Endothelial cell (in vitro differentiated cells): ENCODE data around the gene HSPA8. TPM values are rescaled to one million over a fixed set of nuclear protein-coding genes. Genes with fewer than 3 reads are reported as not detected.
"Not testable (repeated sequence)": the region's sequence is repeated elsewhere in the genome, so short reads cannot be mapped to it uniquely, and the experiment has no call there.

Source experiments
- DNase-seq: peaks from one replicate; pipeline ENCODE4 v3.0.0; 2021; ENCODE audit warnings: low spot score
- H3K27ac Mint-ChIP-seq: one replicate; pipeline ENCODE4 v1.8.0; 2021; ENCODE audit warnings: mixed read lengths, inconsistent platforms; ENCODE audit not compliant: unreplicated experiment
- H3K27me3 Mint-ChIP-seq: one replicate; pipeline ENCODE4 v1.8.0; 2021; ENCODE audit warnings: mild to moderate bottlenecking, moderate library complexity, mixed read lengths, inconsistent platforms; ENCODE audit not compliant: unreplicated experiment
- H3K36me3 Mint-ChIP-seq: one replicate; pipeline ENCODE4 v1.8.0; 2021; ENCODE audit warnings: mild to moderate bottlenecking, low read depth, mixed read lengths, inconsistent platforms; ENCODE audit not compliant: unreplicated experiment
- H3K4me1 Mint-ChIP-seq: one replicate; pipeline ENCODE4 v1.8.0; 2021; ENCODE audit warnings: mild to moderate bottlenecking, mixed read lengths, inconsistent platforms; ENCODE audit not compliant: unreplicated experiment
- H3K4me3 Mint-ChIP-seq: one replicate; pipeline ENCODE4 v1.8.0; 2021; ENCODE audit warnings: mild to moderate bottlenecking, mixed read lengths, inconsistent platforms; ENCODE audit not compliant: unreplicated experiment
- H3K9me3 Mint-ChIP-seq: one replicate; pipeline ENCODE4 v1.8.0; 2021; ENCODE audit warnings: mixed read lengths, inconsistent platforms; ENCODE audit not compliant: unreplicated experiment
- total RNA-seq: library from RNA; stranded (reverse); fragmentation: NEBNext Ultra II Directional; extraction: Animal tissue kit (Norgen Biotek cat#: 25700); gene quantifications from one replicate; pipeline ENCODE4 v1.2.1, GENCODE V29; 2021; ENCODE audit not compliant: unreplicated experiment
- TF ChIP-seq, protein P1 (sequence below): fragments of 200-600 bp; sonication (generic); IDR thresholded peaks from one replicate; pipeline ENCODE4 v1.5.0; 2021; ENCODE audit warnings: antibody characterized with exemption; ENCODE audit not compliant: unreplicated experiment

The HSPA8 gene
- total RNA-seq, 1 donor from 2014 or later: 1,201 TPM

DNA sequence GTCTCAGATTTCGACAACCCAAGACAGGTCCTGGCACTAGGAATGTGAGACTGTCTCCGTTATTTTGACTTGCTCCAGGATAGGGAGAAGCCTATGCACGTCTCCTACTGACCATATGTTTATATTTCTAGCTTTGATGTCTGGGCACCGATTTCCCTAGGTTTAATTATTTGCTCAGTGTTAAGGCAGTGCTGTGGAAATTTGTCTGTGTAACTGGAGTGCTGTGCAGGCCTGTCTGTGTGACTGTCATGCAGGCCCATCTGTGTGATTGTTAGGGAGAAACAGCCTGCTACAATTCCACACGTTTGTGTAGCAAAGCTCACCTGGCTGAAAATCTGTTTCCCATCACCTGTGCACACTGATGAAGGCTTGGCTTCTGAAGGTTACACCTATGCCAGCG is 29.6 kb upstream of the HSPA8 start:
- Mint-ChIP-seq H3K4me1 (no peaks in the 10 kb centered on the region), H3K36me3 (no peaks in the 10 kb centered on the region), H3K27ac (no peak overlapping the region), H3K27me3 (no peaks in the 10 kb centered on the region), H3K9me3 (no peaks in the 10 kb centered on the region), H3K4me3 (no peak overlapping the region)
- no peak for DNase-seq
- TF ChIP-seq, protein P1, sequence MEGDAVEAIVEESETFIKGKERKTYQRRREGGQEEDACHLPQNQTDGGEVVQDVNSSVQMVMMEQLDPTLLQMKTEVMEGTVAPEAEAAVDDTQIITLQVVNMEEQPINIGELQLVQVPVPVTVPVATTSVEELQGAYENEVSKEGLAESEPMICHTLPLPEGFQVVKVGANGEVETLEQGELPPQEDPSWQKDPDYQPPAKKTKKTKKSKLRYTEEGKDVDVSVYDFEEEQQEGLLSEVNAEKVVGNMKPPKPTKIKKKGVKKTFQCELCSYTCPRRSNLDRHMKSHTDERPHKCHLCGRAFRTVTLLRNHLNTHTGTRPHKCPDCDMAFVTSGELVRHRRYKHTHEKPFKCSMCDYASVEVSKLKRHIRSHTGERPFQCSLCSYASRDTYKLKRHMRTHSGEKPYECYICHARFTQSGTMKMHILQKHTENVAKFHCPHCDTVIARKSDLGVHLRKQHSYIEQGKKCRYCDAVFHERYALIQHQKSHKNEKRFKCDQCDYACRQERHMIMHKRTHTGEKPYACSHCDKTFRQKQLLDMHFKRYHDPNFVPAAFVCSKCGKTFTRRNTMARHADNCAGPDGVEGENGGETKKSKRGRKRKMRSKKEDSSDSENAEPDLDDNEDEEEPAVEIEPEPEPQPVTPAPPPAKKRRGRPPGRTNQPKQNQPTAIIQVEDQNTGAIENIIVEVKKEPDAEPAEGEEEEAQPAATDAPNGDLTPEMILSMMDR: no peak

DNA sequence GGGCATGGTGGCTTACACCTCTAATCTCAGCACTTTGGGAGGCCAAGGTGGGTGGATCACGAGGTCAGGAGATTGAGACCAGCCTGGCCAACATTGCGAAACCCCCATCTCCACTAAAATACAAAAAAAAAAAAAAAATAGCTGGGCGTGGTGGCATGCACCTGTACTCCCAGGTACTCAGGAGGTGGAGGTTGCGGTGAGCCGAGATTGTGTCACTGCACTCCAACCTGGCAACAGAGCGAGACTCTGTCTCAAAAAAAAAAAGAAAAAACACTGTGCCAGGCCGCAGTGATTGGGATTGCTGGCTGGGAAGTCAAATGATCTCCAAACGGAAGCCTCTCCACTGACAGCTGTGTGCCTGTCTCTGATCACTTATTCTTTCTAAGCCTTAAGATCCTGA is 28.2 kb upstream of the HSPA8 start:
- not testable (repeated sequence) for DNase-seq, H3K4me1 Mint-ChIP-seq, H3K9me3 Mint-ChIP-seq, H3K27ac Mint-ChIP-seq, H3K36me3 Mint-ChIP-seq, H3K27me3 Mint-ChIP-seq, H3K4me3 Mint-ChIP-seq

DNA sequence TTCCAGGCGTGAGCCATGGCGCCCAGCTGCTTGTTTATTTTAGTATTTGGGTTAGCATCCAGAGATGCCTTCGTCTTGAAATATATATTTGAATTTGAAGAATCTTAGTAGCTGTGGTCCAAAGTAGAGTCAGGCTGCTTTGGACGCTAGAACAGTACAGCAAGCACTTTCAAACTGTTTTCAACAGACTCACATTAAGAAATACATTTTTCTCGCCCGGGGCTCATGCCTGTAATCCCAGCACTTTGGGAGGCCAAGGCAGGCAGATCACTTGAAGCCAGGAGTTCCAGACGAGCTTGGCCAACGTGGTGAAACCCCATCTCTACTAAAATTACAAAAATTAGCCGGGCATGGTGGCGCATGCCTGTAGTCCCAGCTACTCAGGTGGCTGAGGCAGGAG is 27.0 kb upstream of the HSPA8 start:
- not testable (repeated sequence) for H3K4me1 Mint-ChIP-seq, H3K36me3 Mint-ChIP-seq, DNase-seq, H3K9me3 Mint-ChIP-seq, H3K27ac Mint-ChIP-seq, H3K4me3 Mint-ChIP-seq, H3K27me3 Mint-ChIP-seq

DNA sequence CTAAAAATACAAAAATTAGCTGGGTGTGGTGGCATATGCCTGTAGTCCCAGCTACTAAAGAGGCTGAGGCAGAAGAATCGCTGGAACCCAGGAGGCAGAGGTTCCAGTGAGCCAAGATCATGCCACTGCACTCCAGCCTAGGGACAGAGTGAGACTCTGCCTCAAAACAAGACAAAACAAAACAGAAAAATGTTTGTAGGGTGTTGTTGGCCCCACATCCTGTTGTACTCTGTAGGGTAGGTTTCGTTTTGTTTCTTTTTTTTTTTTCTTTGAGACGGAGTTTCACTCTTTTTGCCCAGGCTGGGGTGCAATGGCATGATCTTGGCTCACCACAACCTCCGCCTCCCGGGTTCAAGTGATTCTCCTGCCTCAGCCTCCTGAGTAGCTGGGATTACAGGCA is 25.7 kb upstream of the HSPA8 start:
- H3K4me3 Mint-ChIP-seq, H3K4me1 Mint-ChIP-seq, H3K9me3 Mint-ChIP-seq, H3K36me3 Mint-ChIP-seq, H3K27ac Mint-ChIP-seq, DNase-seq, H3K27me3 Mint-ChIP-seq: not testable (repeated sequence)

DNA sequence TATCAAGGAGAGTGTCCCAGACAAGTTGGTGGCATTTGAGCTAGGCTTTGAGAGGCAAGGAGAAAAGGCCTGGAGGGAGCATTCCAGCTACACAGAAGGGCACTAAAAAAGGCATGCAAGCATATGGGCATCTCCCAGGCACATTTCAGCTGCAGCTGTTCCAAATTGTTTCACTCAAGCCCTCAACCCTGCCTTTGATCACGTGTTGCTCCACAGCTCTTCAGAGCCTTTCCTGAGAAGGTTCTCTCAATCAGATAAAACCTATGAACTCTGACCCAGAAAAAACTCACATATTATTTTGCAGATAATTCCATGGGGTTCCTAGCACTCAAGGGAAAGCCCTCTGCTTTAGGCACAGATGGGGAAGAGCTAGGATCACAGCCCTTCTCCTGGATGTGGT is 24.4 kb upstream of the HSPA8 start:
- H3K4me3 Mint-ChIP-seq: no peak overlapping the region
- H3K4me1 Mint-ChIP-seq: peaks cover 6% of the 10 kb centered on the region
- no peak for DNase-seq
- no peaks in the 10 kb centered on the region for H3K36me3 Mint-ChIP-seq
- H3K27me3 Mint-ChIP-seq: peaks cover 1% of the 10 kb centered on the region
- TF ChIP-seq, protein P1: no peak
- H3K9me3 Mint-ChIP-seq: no peaks in the 10 kb centered on the region
- no peak overlapping the region for H3K27ac Mint-ChIP-seq

DNA sequence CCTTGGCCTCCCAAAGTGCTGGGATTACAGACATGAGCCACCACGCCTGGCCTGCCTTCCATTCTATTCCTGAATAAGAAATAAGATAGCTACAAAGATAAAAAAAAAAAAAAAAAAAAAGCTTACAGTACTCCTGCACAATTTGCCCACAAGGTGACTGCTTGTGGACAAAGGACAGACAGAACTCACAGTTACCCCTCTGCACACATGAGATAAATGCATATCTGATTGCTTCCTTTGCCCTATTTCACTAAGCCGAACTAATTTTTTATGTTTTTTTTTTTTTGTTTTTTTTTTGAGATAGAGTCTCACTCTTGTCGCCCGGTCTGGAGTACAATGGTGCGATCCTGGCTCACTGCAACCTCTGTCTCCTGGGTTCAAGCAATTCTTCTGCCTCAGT is 23.6 kb upstream of the HSPA8 start:
- no peak for DNase-seq
- H3K27me3 Mint-ChIP-seq: peaks cover 1% of the 10 kb centered on the region
- no peaks in the 10 kb centered on the region for H3K9me3 Mint-ChIP-seq
- H3K4me3 Mint-ChIP-seq: no peak overlapping the region
- TF ChIP-seq, protein P1: no peak
- H3K36me3 Mint-ChIP-seq: no peaks in the 10 kb centered on the region
- H3K27ac Mint-ChIP-seq: no peak overlapping the region
- H3K4me1 Mint-ChIP-seq: peaks cover 6% of the 10 kb centered on the region

DNA sequence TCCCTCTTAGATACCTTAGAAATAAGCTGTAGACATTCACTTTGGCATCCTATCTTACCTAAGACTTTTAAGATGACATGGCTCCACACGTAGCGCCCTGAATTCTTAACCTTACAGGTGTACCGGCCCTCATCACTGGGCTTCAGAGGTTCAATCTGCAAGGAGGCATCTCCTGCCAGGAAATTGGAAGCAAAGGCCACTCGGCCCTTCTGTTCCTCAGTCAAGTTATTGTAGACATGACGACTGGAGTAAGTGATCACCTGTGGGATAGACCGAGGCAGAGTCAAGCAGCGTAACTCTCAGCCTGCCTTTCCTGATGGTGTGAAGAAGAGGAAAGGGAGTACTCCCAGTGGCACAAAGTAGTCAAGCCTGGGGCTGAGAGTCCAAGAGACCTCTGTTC is 22.5 kb upstream of the HSPA8 start:
- H3K27ac Mint-ChIP-seq: no peak overlapping the region
- H3K4me3 Mint-ChIP-seq: no peak overlapping the region
- no peak for DNase-seq
- H3K9me3 Mint-ChIP-seq: no peaks in the 10 kb centered on the region
- TF ChIP-seq, protein P1: no peak
- H3K27me3 Mint-ChIP-seq: peaks cover 1% of the 10 kb centered on the region
- peaks cover 6% of the 10 kb centered on the region for H3K4me1 Mint-ChIP-seq
- no peaks in the 10 kb centered on the region for H3K36me3 Mint-ChIP-seq
